ENCODE measurements around the gene IFT172. TPM values are rescaled to one million over a fixed set of nuclear protein-coding genes. Genes with fewer than 3 reads are reported as not detected.
A peak's percentile ranks its signal among the peaks of the same experiment; 100 is the strongest.

The IFT172 gene
- total and polyA plus RNA-seq, 2 experiments from 2014 or later, result 9.1 to 17.6 TPM

DNA sequence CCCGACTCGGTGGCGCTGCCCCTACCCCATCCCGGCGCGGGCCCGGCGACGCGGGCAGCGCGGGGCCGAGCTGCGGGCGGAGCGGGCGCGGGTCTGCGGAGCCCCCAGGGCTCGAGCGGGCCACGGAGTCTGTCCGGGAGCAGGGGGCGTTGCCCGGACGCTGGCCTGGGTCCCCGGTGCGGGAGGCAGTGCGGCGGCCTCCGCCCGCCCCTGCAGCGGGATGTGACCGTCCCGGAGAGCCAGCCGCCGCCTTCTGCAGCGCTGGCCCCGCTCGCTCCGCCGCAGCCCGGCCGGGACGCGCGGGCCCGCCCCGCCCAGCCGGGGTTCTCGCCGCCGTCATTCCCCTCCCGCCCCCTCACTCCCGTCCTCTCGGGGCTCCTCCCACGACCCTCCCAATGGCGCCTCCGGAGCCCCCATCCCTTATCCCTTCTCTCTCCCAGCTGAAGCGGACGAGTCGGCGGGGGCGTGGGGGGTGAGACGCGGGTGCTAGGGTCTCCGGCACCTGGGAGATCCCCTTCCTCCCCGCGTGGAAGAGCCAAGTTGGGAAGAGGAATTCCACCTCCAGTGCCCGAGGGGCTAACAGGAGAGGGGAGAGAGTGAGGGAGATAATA, 5.5 kb upstream of the IFT172 start, which contains the start of gene FNDC4 (continued):
- TF ChIP-seq, protein P1, sequence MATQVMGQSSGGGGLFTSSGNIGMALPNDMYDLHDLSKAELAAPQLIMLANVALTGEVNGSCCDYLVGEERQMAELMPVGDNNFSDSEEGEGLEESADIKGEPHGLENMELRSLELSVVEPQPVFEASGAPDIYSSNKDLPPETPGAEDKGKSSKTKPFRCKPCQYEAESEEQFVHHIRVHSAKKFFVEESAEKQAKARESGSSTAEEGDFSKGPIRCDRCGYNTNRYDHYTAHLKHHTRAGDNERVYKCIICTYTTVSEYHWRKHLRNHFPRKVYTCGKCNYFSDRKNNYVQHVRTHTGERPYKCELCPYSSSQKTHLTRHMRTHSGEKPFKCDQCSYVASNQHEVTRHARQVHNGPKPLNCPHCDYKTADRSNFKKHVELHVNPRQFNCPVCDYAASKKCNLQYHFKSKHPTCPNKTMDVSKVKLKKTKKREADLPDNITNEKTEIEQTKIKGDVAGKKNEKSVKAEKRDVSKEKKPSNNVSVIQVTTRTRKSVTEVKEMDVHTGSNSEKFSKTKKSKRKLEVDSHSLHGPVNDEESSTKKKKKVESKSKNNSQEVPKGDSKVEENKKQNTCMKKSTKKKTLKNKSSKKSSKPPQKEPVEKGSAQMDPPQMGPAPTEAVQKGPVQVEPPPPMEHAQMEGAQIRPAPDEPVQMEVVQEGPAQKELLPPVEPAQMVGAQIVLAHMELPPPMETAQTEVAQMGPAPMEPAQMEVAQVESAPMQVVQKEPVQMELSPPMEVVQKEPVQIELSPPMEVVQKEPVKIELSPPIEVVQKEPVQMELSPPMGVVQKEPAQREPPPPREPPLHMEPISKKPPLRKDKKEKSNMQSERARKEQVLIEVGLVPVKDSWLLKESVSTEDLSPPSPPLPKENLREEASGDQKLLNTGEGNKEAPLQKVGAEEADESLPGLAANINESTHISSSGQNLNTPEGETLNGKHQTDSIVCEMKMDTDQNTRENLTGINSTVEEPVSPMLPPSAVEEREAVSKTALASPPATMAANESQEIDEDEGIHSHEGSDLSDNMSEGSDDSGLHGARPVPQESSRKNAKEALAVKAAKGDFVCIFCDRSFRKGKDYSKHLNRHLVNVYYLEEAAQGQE (IDR thresholded peaks at IDR 0.05; ENCODE audit: unreplicated experiment), result no peak
- TF ChIP-seq POLR2AphosphoS5 (IDR thresholded peaks at IDR 0.05; ENCODE audit: low read depth), result peak; percentile 55
- TF ChIP-seq, protein P2, sequence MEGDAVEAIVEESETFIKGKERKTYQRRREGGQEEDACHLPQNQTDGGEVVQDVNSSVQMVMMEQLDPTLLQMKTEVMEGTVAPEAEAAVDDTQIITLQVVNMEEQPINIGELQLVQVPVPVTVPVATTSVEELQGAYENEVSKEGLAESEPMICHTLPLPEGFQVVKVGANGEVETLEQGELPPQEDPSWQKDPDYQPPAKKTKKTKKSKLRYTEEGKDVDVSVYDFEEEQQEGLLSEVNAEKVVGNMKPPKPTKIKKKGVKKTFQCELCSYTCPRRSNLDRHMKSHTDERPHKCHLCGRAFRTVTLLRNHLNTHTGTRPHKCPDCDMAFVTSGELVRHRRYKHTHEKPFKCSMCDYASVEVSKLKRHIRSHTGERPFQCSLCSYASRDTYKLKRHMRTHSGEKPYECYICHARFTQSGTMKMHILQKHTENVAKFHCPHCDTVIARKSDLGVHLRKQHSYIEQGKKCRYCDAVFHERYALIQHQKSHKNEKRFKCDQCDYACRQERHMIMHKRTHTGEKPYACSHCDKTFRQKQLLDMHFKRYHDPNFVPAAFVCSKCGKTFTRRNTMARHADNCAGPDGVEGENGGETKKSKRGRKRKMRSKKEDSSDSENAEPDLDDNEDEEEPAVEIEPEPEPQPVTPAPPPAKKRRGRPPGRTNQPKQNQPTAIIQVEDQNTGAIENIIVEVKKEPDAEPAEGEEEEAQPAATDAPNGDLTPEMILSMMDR (conservative IDR thresholded peaks at IDR 0.05; ENCODE audit: low read depth in 2 of 2), result no peak
- no peak for TF ChIP-seq STAT1 (IDR thresholded peaks at IDR 0.05; ENCODE audit: unreplicated experiment)
- no peak for TF ChIP-seq ZNF331 (CRISPR knock-in tag; IDR thresholded peaks at IDR 0.05; ENCODE audit: low read depth)
- TF ChIP-seq NANOG (IDR thresholded peaks at IDR 0.05; ENCODE audit: borderline replicate concordance), result no peak
- no peak for TF ChIP-seq ZNF114 (CRISPR knock-in tag; IDR thresholded peaks at IDR 0.05)

- Mint-ChIP-seq H3K9me3 (no peaks in the 10 kb centered on the region; the same call in 2 of the 3 replicates), H3K27ac (no peak overlapping the region), H3K4me1 (peaks cover 23% of the 10 kb centered on the region), H3K27me3 (ENCODE audit: insufficient read depth, low read depth, poor library complexity) (peaks cover 21% of the 10 kb centered on the region), H3K4me3 (peak overlapping the region; percentile 76), H3K36me3 (ENCODE audit: low read depth) (no peaks in the 10 kb centered on the region; the same call in 2 of the 3 replicates)
- no peaks in the 10 kb centered on the region for H3K79me2 ChIP-seq (replicated peaks; ENCODE audit: insufficient read depth)
- H4K20me1 ChIP-seq (replicated peaks; ENCODE audit: insufficient read depth), result no peaks in the 10 kb centered on the region
- H3K4me3 ChIP-seq, result peak overlapping the region; percentile 98
- no peak overlapping the region for H3K27ac ChIP-seq (ENCODE audit: low read depth)
- no peak for TF ChIP-seq EZH2 (IDR thresholded peaks at IDR 0.05; ENCODE audit: low read depth, unreplicated experiment)
- TF ChIP-seq, protein P2 (conservative IDR thresholded peaks at IDR 0.05; ENCODE audit: low read depth in 2 of 2), result 0 out of 4 replicates have a peak, but pooled peaks of 1 of the 2 experiments have one; percentile 13
- no peak for TF ChIP-seq JUNB (IDR thresholded peaks at IDR 0.05; ENCODE audit: unreplicated experiment)
- peak; percentile 55 for DNase-seq (ENCODE audit: low spot score)
- peak overlapping the region; percentile 98 for H3K4me2 ChIP-seq
- 0 out of 2 replicates have a peak, but pooled peaks cover 3% of the 10 kb centered on the region for H3F3A ChIP-seq (replicated peaks; ENCODE audit: low read depth)
- H2AFZ ChIP-seq, result peak overlapping the region; percentile 100
- H3K9me2 ChIP-seq (ENCODE audit: insufficient read depth), result no peaks in the 10 kb centered on the region
- ATAC-seq, result peak; percentile 5
- H3K27me3 ChIP-seq (ENCODE audit: insufficient read depth), result peaks cover 31% of the 10 kb centered on the region
- H3K36me3 ChIP-seq (ENCODE audit: insufficient read depth), result no peaks in the 10 kb centered on the region
- H3K4me1 ChIP-seq (ENCODE audit: insufficient read depth), result 0 out of 2 replicates have a peak, but pooled peaks cover 15% of the 10 kb centered on the region
Measured at GRCh38 chr2:27494284-27494943, 4.9 kb upstream of the IFT172 start.
